Activated CD4-positive, CD25-positive, alpha-beta regulatory T cell treated with anti-CD3 and anti-CD28 coated beads, Interleukin-2, amount 50 U/mL, for 24 hours (primary cell): ENCODE data around the gene DNPEP.
"Not testable (repeated sequence)": the region's sequence is repeated elsewhere in the genome, so short reads cannot be mapped to it uniquely, and the experiment has no call there.

Experiments used
- ATAC-seq, 2 donors: fragments of 150-1000 bp; cut with Tn5 transposase; one replicate each; pipeline ENCODE4 v1.10.0; 2021; ENCODE audit warnings: mild to moderate bottlenecking in 1 of 2, moderate library complexity in 1 of 2

Gene DNPEP

DNA sequence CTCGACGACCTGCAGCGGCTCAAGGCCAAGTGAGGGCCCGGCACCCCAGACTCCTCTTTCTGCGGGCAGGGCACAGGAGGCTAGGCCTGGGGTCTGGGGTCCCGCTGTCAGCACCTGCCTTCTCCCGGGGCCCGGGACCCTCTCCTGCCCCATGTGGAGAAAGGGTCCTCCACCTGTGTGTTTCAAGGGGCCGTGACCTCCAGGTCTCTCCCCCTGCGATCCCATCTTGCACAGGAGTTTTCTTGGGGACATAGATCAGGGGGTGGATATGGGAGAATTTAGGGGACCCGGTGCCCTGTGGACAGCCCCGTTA, 31.3 kb upstream of the DNPEP start:
- no peak for ATAC-seq

DNA sequence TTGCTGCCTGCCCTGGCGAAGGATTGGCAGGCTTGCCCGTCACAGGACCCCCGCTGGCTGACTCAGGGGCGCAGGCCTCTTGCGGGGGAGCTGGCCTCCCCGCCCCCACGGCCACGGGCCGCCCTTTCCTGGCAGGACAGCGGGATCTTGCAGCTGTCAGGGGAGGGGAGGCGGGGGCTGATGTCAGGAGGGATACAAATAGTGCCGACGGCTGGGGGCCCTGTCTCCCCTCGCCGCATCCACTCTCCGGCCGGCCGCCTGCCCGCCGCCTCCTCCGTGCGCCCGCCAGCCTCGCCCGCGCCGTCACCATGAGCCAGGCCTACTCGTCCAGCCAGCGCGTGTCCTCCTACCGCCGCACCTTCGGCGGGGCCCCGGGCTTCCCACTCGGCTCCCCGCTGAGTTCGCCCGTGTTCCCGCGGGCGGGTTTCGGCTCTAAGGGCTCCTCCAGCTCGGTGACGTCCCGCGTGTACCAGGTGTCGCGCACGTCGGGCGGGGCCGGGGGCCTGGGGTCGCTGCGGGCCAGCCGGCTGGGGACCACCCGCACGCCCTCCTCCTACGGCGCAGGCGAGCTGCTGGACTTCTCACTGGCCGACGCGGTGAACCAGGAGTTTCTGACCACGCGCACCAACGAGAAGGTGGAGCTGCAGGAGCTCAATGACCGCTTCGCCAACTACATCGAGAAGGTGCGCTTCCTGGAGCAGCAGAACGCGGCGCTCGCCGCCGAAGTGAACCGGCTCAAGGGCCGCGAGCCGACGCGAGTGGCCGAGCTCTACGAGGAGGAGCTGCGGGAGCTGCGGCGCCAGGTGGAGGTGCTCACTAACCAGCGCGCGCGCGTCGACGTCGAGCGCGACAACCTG, 30.7 kb upstream of the DNPEP start, which contains the start of gene DES:
DES (plus strand) TSS at position 223 of the 857 bp plus-strand sequence; CDS start at position 309, 86 bp downstream.
- no peak for ATAC-seq

DNA sequence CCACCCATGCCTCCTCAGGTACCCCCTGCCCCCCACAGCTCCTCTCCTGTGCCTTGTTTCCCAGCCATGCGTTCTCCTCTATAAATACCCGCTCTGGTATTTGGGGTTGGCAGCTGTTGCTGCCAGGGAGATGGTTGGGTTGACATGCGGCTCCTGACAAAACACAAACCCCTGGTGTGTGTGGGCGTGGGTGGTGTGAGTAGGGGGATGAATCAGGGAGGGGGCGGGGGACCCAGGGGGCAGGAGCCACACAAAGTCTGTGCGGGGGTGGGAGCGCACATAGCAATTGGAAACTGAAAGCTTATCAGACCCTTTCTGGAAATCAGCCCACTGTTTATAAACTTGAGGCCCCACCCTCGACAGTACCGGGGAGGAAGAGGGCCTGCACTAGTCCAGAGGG, 29.7 kb upstream of the DNPEP start:
- ATAC-seq, result no peak

DNA sequence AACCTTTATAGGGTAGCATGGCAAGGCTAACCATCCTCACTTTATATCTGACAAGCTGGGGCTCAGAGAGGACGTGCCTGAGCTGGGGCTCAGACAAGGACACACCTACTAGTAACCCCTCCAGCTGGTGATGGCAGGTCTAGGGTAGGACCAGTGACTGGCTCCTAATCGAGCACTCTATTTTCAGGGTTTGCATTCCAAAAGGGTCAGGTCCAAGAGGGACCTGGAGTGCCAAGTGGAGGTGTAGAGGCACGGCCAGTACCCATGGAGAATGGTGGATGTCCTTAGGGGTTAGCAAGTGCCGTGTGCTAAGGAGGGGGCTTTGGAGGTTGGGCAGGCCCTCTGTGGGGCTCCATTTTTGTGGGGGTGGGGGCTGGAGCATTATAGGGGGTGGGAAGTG, 29.2 kb upstream of the DNPEP start:
- no peak for ATAC-seq

DNA sequence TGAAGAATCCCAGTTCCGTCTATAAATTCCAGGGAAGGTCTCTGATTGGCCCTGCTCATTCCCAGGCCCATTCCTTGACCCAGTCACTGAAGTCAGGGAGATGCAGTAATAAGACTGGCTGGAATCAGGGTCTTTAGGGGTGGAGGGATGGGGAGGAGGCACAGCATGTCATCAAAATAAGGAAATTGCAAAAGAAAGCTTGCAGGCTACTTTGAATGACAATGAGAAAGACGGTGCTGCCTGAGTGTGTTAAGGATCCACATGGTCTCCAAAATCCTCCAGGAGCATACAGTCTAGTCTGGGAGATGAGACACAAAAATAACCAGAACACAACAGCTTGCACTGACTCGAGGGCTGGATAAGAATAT, 28.5 kb upstream of the DNPEP start:
- ATAC-seq, result no peak

DNA sequence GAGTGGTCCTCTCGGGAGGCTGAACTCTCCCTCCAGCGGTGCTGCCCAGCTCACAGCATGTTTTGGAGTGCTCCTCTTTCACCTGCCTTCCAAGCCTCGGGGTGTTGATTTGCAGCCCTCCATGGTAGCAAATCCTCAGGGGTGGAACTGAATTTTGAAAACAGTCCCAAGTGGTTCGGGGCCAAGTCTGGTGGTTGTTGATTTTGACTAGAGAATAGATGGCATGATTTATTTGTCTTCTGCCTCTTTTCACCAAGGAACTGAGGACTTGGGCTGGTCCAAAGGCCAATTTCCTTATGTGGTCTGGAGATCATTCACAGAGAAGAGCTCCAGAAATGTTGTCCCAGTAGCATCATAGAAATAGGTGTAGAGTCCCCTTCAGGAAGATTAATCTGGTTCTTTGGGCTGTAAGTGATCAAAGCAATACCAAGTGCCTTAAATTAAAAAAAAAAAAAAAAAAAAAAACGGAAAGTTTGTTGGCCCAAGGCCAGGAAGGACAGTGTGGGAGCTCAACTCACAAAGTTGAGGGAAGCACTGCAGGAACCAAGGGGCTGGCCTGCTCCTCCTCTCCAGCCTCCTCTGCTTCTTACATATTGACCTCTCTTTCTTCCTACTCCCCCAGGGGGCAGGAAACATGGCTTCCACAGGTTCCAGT, 28.0 kb upstream of the DNPEP start:
- ATAC-seq, result no peak

DNA sequence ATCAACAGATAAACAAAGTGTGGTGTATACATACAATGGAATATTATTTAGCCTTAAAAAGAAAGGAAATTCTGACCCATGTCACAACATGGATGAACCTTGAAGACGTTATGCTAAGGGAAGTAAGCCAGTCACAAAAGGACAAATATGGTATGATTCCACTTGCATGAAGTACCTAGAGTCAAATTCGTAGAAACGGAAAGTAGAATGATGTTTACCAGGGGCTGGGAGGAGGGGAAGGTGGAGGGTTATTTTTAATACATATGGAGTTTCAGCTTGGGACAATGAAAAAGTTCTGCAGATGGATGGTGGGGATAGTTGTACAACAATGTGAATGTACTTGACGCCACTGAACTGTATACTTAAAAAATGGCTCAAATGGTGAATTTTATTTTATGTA, 27.1 kb upstream of the DNPEP start:
- no peak for ATAC-seq

DNA sequence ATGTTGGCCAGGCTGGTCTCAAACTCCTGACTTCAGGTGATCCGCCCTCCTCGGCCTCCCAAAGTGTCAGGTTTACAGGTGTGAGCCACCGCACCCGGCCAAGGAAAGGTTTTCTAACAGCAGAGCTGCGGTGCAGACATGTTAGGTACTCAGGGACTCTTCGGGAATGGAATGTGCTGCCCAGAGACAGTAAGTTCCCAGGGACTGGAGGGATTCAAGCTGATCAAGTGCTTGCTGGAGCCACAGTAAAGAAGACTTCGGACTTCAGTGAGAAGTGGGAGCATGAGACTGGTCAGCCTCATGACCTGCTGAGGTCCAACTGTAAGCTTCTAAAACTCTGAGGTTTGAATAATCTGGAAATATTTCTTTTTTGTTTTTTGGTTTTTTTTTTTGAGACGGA, 22.7 kb upstream of the DNPEP start:
- no peak for ATAC-seq

DNA sequence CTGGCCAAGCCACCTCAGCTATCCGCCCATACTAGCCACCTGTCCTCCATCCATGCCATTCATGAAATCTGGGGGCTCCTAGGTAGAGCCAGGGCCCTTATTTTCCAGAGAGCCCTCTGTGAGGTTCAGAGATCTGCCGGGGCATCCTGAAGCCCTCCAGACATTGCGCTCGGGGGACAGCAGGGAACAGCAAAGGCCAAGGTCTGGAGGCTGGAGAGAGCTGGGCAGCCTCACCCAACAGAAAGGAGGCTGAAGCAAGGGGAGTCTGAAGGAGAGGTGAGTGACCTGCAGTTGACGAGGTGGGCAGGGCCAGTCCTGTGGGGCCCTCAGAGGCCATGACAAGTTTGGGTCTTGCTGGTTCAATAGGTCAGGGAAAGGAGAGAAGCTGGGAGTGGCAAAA, 21.9 kb upstream of the DNPEP start:
- ATAC-seq, result no peak

DNA sequence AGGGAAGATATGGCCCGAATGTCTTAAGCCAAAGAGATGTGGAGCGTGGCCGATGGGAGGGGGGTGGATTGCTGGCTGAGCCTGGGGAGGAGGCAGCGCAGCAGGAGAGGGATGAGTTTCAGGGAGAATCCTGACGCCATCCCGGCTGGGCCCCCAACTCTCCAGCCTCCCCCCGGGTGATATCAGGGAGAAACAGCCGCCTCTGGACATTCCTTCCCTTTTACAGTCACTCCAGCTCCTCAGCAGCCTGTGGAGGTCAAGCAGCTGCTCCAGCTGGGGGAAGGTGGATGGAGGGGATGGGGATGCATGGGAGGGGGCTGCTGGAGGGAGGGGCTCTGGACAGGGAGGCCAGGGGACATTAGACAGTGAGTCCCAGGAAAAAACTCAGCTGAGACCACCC, 20.9 kb upstream of the DNPEP start:
- no peak for ATAC-seq

DNA sequence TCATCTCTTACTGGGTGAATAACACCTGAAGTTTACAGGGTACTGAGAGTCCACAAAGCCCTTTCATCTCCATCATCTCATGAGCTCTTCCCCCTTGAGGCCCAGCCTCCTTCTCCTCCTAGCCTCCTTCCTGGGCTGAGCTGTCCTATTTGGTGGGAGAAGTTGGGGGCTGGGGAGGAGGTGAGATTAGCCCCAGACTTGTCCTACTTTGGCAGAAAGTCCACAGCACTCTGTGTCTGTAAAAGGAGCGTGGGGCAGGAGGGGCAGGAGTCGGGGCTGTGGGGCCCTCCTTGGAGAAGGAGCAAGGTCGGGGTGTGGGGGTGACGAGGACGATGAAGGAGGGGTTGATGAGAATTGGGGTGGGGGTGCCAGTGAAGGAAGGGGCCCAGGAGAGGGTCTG, 20.5 kb upstream of the DNPEP start:
- ATAC-seq, result no peak

DNA sequence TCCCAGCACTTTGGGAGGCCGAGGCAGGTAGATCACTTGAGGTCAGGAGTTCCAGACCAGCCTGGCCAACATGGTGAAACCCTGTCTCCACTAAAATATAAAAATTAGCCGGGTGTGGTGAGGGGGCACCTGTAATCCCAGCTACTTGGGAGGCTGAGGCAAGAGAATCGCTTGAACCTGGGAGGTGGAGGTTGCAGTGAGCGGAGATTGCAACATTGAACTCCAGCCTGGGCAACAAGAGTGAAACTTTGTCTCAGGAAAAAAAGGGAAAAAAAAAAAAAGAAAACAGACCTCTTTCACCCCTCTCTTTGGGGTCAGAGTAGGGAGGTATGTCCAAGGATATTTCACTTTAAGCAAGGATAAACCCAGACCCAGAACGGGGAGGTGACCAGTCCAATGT, 19.6 kb upstream of the DNPEP start:
- not testable (repeated sequence) for ATAC-seq

DNA sequence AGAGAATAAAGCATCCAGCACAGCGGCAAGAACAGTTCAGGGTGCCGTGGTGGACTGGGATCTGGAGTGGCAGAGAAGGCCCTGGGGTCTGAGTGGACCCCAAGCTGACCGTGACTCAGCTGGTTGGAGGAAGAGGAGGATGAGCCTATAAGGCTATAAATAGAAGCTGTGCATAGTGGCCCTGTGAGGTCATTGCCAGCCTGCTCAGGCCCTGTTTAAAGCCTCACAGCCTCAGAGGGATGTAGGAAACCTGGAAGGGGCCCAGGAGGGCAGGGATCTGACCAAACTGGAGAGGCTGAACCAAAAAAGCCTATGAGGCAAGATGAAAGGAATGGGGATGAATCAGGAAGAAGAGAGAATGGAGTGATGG, 19.1 kb upstream of the DNPEP start:
- ATAC-seq, result no peak

DNA sequence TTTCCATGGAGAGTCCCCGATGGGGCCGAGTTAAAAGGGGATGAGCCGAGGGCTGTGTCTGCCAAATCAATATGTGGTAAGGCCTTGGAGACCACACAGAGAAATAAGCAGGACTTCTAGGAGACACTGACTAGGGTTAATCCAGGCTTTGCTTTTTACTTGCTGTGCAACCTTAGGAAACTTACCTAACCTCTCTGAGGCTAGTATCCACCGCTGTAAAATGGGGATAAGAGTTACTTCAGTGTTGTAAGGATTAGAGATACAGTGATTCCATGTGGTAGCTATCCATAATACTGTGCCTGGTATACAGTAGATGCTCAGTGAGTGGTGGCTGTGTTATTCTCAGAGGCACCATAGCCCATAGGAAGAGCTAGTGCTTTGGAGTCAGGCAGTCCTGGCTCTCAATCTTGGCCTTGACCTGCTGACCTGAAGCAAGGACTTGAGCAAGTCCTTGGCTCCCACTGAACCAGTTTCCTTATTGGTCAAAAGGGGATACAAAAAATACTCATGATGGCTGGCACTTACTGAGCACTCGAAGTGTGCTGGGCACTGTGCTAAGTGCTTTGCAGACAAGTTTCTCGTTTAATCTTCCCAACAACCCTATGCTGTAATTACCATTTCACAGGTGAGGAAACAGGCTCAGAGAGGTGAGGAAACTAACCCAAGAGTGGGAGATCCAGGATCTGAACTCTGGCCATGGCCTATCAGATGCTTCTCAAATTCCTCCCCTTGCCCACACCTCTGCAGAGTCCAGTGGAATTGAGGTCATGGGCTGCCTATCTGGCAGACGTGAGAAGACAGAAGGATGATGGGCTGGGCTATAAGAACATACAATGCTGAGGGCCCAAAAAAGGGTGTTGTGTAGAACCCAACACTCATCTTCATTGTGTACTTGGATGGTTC, 18.5 kb upstream of the DNPEP start:
- ATAC-seq, result no peak

DNA sequence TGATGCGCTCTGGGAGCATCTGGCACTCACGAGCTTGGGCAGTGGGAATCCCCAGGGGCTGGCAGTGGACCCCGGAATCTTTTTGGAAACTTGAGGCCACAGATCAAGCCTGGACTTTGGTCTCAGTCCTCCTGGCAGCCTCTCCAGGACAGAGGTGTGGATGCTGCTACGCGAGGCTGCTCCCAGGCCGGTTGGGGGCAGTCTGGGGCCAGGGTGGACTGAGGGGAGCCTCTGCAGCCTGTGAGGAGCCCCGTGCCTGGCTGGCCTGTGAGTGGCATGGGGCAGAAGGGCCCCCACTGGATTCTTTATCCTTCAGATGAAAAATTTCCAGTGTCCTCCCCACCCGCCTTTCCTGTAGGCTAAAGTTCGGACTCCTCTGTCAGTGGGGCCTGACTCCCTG, 17.7 kb upstream of the DNPEP start:
- no peak for ATAC-seq

DNA sequence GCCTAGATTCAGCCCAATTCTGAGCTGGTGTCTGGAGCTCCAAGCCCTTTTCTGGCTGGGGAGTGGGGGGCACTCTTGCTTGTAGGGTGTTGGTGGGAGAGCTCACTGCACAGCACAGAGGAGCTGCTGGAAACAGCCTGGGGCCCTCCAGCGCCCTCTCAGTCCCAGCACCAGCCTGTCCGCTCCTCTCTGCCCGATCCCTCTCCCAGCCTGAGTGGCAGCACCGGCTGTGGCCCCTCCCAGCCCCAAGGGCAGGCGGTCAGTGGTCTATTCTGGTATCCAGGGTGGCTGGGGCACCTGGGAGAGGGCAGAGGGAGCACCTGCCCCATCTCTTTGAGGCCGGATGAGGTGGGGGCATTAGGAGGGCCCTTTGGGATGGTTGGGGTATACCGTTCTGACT, 17.2 kb upstream of the DNPEP start:
- no peak for ATAC-seq

DNA sequence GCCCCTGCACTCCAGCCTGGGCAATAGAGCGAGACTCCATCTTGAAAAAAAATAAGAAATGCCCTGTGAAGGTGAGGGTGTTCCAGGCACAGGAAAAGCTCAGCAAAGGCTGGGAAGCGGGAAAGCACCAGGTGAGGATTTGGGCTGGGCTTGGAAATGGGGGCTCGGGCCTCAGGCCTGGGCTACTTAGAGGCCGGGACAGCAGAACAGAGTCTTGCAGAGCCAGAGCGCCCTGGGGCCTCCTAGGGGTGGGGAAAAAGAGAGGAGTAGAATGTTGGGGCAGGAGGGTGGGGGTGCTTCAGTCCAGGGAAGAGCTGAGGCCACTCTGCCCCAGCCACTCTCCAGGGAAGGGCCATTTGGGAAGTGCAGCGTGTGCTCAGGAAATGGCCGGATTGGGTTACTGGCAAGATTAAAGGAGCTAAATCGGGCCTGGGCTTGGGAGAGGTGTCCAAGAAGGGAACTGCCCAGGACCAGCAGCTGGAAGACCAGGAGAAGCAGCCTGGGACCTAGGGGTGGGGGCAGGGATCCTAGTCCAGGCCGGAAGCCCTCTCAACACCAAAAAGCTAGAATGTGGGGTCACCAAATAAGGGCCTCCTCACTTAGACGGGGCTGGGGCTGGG, 16.7 kb upstream of the DNPEP start:
- ATAC-seq, result no peak

DNA sequence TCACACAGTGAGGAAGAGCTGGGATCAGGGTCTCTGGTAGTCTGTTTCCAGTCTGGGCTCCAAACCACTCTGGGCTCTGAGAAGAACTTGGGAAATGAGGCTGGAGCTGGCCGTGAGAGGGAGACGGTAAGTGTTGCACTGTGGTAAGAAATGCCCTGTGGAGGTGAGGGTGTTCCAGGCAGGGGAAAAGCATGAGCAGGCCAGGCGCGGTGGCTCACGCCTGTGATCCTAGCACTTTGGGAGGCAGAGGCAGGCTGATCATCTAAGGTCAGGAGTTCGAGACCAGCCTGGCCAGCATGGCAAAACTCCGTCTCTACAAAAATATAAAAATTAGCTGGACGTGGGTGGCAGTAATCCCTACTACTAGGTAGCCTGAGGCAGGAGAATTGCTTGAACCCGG, 16.1 kb upstream of the DNPEP start:
- ATAC-seq, result no peak

DNA sequence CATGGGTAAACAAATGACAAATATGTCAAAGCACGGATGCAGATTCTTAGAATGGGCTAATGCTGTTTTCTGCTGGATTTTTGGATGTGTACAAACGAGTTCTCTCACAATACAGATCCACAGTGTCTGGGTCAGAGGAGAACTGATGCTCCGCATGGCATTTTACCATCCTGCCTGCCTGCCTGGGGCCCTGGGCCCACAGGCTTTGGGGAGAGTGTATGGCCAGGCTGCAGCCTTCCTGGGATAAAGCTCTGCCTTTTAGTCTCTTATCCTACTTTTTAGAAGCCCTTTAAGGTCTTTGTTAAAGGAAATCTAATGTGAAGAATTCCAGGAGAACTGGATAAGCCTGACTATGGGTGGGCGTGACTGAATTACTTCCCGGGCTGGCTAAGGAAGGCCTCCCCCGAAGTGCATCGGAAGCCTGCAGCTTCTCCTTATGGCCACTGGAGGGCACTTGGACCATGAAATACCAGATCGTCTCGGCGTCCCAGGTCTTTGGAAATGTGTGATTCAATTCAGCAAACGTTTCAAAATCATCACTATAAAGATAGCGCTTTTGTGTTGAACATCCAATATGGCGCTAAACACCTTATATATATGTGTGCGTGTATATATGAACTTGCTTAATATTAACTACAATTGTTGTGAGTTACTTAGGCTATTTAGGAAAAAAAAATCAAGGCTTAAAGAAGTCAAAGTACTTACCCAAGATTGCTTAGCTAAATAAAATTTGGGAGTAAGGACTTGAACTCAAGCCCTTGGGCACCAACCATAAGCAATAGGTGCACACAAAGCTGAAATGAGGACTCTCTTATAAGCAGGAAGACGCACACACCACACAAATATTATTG, 15.2 kb upstream of the DNPEP start:
- peak; percentile 76 to 85 for ATAC-seq

DNA sequence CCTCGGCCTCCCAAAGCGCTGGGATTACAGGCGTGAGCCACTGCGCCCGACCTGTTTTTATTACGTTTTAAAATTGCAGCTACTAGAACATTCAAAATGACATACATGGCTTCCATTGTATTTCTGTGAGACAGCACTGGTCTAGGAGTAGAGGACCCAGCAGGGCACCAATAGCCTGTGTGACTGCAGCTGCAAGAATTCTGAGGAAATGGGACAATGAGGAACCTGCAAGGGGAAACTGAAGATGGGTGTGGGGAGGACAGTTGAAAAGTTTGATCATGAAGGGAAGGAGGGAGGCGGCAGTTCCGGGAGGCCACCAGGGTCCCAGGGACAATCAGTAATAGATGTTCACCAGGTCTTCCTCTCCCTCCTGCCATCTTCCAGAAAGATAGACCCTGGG, 13.9 kb upstream of the DNPEP start:
- ATAC-seq, result no peak

DNA sequence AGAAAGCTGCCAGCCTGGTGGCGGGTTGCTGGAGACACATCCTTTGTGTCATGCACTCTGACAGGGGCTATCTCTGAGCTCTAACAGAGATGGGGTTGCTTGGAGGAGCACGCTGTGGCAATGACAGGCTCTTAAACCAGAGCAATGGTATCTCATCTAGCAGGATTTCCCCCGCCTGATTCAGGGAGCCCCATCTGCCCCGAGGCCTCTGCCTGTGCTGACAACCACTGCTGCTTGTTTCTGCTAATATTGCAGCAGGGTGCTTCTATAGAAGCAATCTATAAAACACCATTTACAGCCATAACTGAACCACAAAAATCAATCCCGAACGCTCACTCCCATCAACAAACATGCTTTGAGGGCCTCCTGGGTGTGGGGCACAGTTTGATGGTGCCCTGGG, 12.8 kb upstream of the DNPEP start:
- ATAC-seq, result no peak
